Keratinocyte (primary cell): ENCODE data around the gene MEGF10.

Experiments used
- EZH2 ChIP-seq: IDR thresholded peaks from one replicate; pipeline ENCODE4 v1.6.1; 2012; ENCODE audit warnings: inconsistent platforms, mild to moderate bottlenecking, low read length, moderate library complexity
- TF ChIP-seq, protein P1 (sequence below), 3 experiments: IDR thresholded peaks in 1 of 3; conservative IDR thresholded peaks in 1 of 3; optimal IDR thresholded peaks in 1 of 3; 2 replicates in 2 of 3; 3 replicates in 1 of 3; pipeline versions ENCODE3 to v1.5.1; 2011; ENCODE audit warnings: low read length in 3 of 3, mild to moderate bottlenecking in 3 of 3, moderate library complexity in 2 of 3, control low read depth in 1 of 3, inconsistent platforms in 1 of 3; ENCODE audit not compliant: insufficient read depth in 2 of 3; ENCODE audit errors: extremely low read depth in 1 of 3

DNA sequence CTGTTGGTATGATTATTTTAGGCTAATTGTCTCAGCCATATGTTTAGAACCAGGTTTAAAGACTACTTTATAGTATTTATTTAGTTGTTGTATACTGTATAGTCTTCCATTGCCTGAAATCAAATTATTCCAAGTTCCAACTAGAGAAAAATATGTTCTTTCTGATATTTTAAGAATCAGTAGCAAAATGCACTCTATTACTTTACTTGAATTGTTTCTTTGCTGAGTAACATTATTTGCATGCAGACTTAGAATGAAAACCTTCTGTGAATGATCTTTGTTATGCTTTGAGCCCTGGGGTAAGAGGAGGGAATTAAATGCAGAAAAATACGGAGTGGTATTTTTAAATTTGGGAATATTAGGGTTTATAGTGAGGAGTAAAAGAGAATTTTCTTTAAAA is 47.9 kb downstream of the MEGF10 start:
- TF ChIP-seq, protein P1, sequence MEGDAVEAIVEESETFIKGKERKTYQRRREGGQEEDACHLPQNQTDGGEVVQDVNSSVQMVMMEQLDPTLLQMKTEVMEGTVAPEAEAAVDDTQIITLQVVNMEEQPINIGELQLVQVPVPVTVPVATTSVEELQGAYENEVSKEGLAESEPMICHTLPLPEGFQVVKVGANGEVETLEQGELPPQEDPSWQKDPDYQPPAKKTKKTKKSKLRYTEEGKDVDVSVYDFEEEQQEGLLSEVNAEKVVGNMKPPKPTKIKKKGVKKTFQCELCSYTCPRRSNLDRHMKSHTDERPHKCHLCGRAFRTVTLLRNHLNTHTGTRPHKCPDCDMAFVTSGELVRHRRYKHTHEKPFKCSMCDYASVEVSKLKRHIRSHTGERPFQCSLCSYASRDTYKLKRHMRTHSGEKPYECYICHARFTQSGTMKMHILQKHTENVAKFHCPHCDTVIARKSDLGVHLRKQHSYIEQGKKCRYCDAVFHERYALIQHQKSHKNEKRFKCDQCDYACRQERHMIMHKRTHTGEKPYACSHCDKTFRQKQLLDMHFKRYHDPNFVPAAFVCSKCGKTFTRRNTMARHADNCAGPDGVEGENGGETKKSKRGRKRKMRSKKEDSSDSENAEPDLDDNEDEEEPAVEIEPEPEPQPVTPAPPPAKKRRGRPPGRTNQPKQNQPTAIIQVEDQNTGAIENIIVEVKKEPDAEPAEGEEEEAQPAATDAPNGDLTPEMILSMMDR (optimal IDR thresholded peaks at IDR 0.05 in 1 of 3, IDR thresholded peaks at IDR 0.05 in 1 of 3, conservative IDR thresholded peaks at IDR 0.05 in 1 of 3; ENCODE audit: extremely low read depth in 1 of 3, insufficient read depth in 2 of 3, low read length in 3 of 3) = no peak
- no peak for TF ChIP-seq EZH2
